Activated CD8-positive, alpha-beta memory T cell treated with anti-CD3 and anti-CD28 coated beads, Interleukin-2, amount 10 ng/mL, durations not matched to agents 7 days and 5 days (primary cell): ENCODE measurements around the gene CADPS. TPM values are rescaled to one million over a fixed set of nuclear protein-coding genes. Genes with fewer than 3 reads are reported as not detected.

Source experiments
- ATAC-seq: fragments of 150-1000 bp; cut with Tn5 transposase; one replicate; pipeline ENCODE4 v1.10.0; 2021; ENCODE audit warnings: moderate library complexity
- CTCF ChIA-PET: fragments of 350-600 bp; sonication (Branson Sonifier 250); formaldehyde crosslinking; loops from one replicate; lab custom pipeline; 2021; ENCODE audit warnings: antibody characterized with exemption; lab: Charles Lee
- DNase-seq: peaks from one replicate; pipeline ENCODE4 v3.0.0-alpha.2; 2020
- H3K27ac Mint-ChIP-seq: one replicate; pipeline ENCODE4 v1.8.0; 2021; ENCODE audit warnings: mild to moderate bottlenecking, mixed read lengths
- H3K27me3 Mint-ChIP-seq: one replicate; pipeline ENCODE4 v1.8.0; 2021; ENCODE audit warnings: mixed read lengths
- H3K36me3 Mint-ChIP-seq: one replicate; pipeline ENCODE4 v1.8.0; 2021; ENCODE audit warnings: mild to moderate bottlenecking, mixed read lengths
- H3K4me1 Mint-ChIP-seq: one replicate; pipeline ENCODE4 v1.8.0; 2021; ENCODE audit warnings: mixed read lengths
- H3K4me3 Mint-ChIP-seq: one replicate; pipeline ENCODE4 v1.8.0; 2021; ENCODE audit warnings: mild to moderate bottlenecking, moderate library complexity, mixed read lengths
- H3K9me3 Mint-ChIP-seq: one replicate; pipeline ENCODE4 v1.8.0; 2022; ENCODE audit warnings: low read depth, mixed read lengths
- total RNA-seq, 2 experiments: library from RNA; stranded (reverse); gene quantifications; one replicate each; pipeline ENCODE4 v1.2.3, GENCODE V29; 2021

CADPS gene
- total RNA-seq, 2 experiments from 2014 or later = not detected

DNA sequence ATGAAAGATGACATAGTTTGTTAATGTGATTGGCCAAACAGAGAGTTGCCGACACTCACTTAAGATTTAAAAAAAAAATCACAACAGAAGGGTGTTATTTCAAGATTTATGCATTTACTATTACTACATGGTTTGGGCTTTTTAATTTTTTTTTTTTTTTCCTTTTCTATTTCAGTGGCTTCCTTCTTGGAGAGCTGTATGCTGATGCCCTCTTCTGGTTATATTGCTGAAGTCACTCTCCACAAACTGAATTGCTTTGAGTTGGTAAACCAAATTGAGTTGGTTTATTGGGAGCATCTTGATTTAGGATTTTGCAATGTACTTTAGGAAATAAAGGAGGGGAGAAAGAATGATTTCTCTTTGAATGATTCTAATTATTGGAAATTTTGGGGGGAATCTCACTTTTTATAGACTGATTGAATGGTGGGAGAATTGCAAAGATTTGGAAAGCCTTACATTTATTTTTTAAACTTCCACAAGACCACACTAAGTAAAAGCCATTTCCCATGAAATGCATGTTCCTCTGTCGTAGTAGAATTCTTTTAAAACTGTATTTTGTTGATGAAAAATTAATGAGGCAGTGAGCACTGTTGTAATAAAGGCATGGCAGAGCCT is 315.3 kb downstream of the CADPS start:
- Mint-ChIP-seq H3K9me3 (no peaks in the 10 kb centered on the region), H3K27me3 (no peaks in the 10 kb centered on the region), H3K4me3 (no peak overlapping the region), H3K27ac (no peak overlapping the region), H3K4me1 (no peaks in the 10 kb centered on the region), H3K36me3 (no peaks in the 10 kb centered on the region)
- CTCF ChIA-PET = no interaction called here
- DNase-seq = no peak
- ATAC-seq = no peak

DNA sequence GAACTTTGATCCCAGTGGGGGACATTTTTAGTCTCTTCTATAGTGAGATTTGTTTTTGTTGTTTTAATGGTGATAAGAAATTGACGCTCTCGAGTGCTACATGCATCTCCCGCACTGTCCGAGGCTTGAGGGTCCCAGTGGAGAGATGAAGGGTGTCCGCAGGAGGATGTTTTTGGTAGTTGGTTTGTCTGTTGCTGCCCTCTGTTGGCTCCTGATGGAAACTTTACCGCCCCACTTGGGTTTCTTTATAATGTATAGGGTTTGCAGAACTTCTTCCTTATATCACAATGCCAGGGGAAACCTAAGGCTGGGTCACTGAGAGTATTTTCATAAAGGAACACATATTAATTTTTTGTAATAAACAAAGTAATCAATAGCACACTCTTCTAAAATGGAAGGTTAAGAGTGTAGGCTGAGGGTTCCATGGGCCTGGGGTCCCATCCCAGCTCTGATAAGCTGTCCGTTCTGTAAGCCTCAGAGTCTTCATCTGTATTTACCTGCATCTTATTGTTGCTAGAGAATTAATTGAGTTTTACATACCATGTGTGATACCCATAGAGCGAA is 316.6 kb downstream of the CADPS start:
- H3K27me3 Mint-ChIP-seq = no peaks in the 10 kb centered on the region
- H3K27ac Mint-ChIP-seq = no peak overlapping the region
- H3K9me3 Mint-ChIP-seq = no peaks in the 10 kb centered on the region
- no peak for ATAC-seq
- H3K4me3 Mint-ChIP-seq = no peak overlapping the region
- CTCF ChIA-PET = no interaction called here
- no peak for DNase-seq
- no peaks in the 10 kb centered on the region for H3K4me1 Mint-ChIP-seq
- H3K36me3 Mint-ChIP-seq = no peaks in the 10 kb centered on the region

DNA sequence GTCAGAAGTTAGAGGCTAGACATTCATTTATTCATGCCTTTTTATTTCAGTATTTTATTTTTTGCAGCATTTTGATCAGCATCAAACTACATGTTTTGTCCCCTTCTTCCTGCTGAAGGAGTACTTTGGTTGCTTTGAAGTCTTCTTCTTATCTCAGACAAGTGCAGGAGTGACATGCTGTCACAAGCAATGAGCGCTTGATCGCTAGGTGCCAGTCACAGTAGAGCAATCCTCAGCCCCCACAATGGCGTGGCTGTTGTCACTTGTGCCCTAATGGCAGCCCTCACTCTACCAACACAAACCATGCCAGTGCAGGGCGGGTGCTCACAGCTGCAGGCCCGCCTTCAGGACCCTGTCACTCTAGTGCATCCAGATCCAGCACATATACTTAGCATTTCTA is 317.2 kb downstream of the CADPS start:
- Mint-ChIP-seq H3K27ac (no peak overlapping the region), H3K4me3 (no peak overlapping the region), H3K9me3 (no peaks in the 10 kb centered on the region), H3K36me3 (no peaks in the 10 kb centered on the region), H3K27me3 (no peaks in the 10 kb centered on the region), H3K4me1 (no peaks in the 10 kb centered on the region)
- no peak for ATAC-seq
- CTCF ChIA-PET = no interaction called here
- no peak for DNase-seq

- Mint-ChIP-seq H3K27ac (no peak overlapping the region), H3K9me3 (no peaks in the 10 kb centered on the region), H3K36me3 (no peaks in the 10 kb centered on the region), H3K4me3 (no peak overlapping the region), H3K27me3 (no peaks in the 10 kb centered on the region), H3K4me1 (no peaks in the 10 kb centered on the region)
- no peak for DNase-seq
- CTCF ChIA-PET = no interaction called here
- ATAC-seq = no peak
These were observed 317.8 kb downstream of the CADPS start for GRCh38 chr3:62557450-62557849.

DNA sequence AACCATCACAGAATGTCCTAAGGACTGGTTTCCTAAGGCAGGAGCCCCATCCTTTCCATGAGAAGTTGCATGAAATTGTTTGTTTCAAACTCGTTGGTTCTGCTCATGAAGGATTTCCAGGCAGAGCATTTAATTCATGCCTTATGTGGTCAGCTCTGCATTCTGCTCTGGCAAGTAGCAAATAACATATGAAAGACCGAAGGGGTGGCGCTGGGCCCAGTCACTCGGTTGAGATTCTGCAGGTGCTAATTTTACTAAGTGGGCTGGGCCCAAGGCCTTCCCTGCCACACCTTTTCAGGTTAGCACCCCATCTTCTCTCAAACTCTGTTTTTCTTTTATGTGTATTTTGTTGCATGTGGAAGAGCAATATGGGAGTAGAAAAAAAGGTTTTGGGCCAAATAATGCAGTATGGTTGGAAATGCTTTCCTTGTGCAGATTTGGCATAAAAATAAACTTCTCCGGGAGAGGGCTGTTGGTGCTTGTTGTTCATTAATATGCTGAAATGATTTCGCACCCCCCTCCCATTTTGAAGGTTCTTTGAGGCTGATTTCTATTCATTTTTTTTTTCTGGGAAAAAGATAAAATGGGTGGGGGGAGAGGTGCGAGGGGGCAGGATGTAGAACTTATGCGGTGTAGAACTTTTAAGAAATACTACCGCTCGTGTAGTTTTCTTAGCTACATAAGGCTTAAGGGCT is 318.9 kb downstream of the CADPS start:
- ATAC-seq (no peak), DNase-seq (no peak)
- Mint-ChIP-seq H3K36me3 (no peaks in the 10 kb centered on the region), H3K27me3 (no peaks in the 10 kb centered on the region), H3K27ac (no peak overlapping the region), H3K4me3 (no peak overlapping the region), H3K9me3 (no peaks in the 10 kb centered on the region), H3K4me1 (no peaks in the 10 kb centered on the region)
- CTCF ChIA-PET = no interaction called here

DNA sequence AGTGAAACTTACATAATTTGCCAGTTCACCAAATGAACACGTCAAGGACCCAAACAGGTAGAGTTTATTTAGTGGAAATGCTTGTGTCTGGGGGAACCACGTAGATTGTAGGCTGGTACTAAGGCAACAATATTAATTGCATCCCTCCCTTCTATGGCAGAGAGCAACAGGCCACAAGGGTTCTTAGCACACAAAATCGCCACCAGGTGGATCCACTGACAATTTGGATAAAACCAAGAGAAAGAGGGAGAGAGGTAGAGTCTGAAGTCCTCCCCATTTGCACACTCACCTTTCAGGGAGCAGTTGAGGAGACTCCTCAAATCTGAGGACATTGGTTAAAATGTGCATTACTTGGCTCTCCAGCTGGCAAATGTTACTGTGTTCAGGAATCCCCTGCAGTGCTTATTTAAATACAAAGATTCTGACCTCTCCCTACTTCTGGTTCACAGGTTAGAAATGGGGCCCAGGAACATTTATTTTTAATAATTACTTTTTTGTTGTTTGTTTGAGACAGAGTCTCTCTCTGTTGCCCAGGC is 320.9 kb downstream of the CADPS start:
- DNase-seq = no peak
- Mint-ChIP-seq H3K27ac (no peak overlapping the region), H3K4me1 (no peaks in the 10 kb centered on the region), H3K27me3 (no peaks in the 10 kb centered on the region), H3K9me3 (no peaks in the 10 kb centered on the region), H3K36me3 (no peaks in the 10 kb centered on the region), H3K4me3 (no peak overlapping the region)
- ATAC-seq = no peak
- CTCF ChIA-PET = interaction anchor here (1.0 kb wide), 1 partner anchor 14 kb away, joined by 3 read pairs; no protein-coding TSS in a partner anchor

DNA sequence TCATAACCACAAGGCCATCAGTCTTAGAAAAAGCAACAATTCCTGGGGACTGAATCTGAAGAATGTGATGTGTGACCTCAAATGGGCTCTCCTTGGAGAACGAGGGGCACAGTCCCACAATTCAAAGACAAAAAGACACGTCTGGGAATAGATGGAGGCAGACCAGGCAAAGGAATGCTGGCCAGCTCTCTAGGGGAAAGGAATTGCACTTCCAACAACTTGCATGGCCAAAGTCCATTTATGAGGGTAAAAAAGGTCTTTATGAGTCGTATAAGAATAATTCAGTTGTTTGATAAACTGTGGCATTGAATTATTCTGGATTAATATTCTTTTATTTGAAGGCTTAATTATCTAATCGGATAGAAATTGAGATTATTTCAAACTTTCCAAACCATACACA is 321.4 kb downstream of the CADPS start:
- no peaks in the 10 kb centered on the region for H3K36me3 Mint-ChIP-seq
- DNase-seq (no peak), ATAC-seq (no peak)
- no peaks in the 10 kb centered on the region for H3K27me3 Mint-ChIP-seq
- H3K9me3 Mint-ChIP-seq = no peaks in the 10 kb centered on the region
- CTCF ChIA-PET = interaction anchor here (1.0 kb wide), 1 partner anchor 14 kb away, joined by 3 read pairs; no protein-coding TSS in a partner anchor
- H3K4me3 Mint-ChIP-seq = no peak overlapping the region
- no peaks in the 10 kb centered on the region for H3K4me1 Mint-ChIP-seq
- H3K27ac Mint-ChIP-seq = no peak overlapping the region

GRCh38 chr3:62551556-62551955 is 323.7 kb downstream of the CADPS start:
- ATAC-seq = no peak
- Mint-ChIP-seq H3K36me3 (no peaks in the 10 kb centered on the region), H3K4me3 (no peak overlapping the region), H3K4me1 (no peaks in the 10 kb centered on the region), H3K27me3 (no peaks in the 10 kb centered on the region), H3K9me3 (no peaks in the 10 kb centered on the region), H3K27ac (no peak overlapping the region)
- CTCF ChIA-PET = no interaction called here
- no peak for DNase-seq

GRCh38 chr3:62550439-62550838 is 324.8 kb downstream of the CADPS start:
- CTCF ChIA-PET = no interaction called here
- no peaks in the 10 kb centered on the region for H3K27me3 Mint-ChIP-seq
- H3K27ac Mint-ChIP-seq = no peak overlapping the region
- H3K4me1 Mint-ChIP-seq = no peaks in the 10 kb centered on the region
- no peaks in the 10 kb centered on the region for H3K36me3 Mint-ChIP-seq
- no peak overlapping the region for H3K4me3 Mint-ChIP-seq
- ATAC-seq (no peak), DNase-seq (no peak)
- H3K9me3 Mint-ChIP-seq = no peaks in the 10 kb centered on the region

DNA sequence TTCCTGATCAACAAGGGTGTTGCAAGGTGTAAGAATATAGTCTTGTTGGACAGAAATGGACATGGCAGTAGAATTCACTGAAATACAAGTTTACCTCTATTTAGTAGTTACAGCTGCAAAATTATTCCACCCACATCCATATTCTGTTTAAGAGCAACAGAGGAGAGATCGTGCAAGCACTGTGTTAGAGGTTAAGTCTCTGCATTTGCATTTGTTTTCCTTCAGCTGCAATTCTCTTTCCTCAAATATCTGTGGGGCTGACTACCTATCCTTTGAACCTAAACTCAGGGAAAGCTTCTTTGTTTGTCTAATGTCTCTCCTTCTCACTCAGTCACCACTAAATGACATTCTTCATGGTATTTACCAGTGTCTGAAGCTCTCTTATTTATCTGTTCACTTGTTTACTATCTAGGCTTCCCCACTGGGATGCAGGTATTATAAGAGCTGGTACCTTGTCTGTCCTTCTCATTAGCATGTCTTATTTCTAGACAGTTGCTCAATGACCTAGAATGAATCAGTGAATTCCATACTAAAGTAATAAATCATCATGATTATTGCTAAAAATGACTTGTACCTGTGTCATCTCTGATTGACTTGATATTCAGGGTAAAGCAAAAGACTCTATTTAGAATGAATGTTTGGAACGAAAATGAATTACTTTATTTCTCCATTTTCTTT is 326.5 kb downstream of the CADPS start:
- no peaks in the 10 kb centered on the region for H3K9me3 Mint-ChIP-seq
- H3K27me3 Mint-ChIP-seq = no peaks in the 10 kb centered on the region
- H3K4me3 Mint-ChIP-seq = no peak overlapping the region
- CTCF ChIA-PET = no interaction called here
- DNase-seq = no peak
- no peaks in the 10 kb centered on the region for H3K4me1 Mint-ChIP-seq
- no peak overlapping the region for H3K27ac Mint-ChIP-seq
- no peaks in the 10 kb centered on the region for H3K36me3 Mint-ChIP-seq
- ATAC-seq = no peak

- no peak for ATAC-seq
- H3K4me3 Mint-ChIP-seq = no peak overlapping the region
- no peak for DNase-seq
- no peaks in the 10 kb centered on the region for H3K9me3 Mint-ChIP-seq
- H3K27ac Mint-ChIP-seq = no peak overlapping the region
- no peaks in the 10 kb centered on the region for H3K27me3 Mint-ChIP-seq
- CTCF ChIA-PET = no interaction called here
- no peaks in the 10 kb centered on the region for H3K36me3 Mint-ChIP-seq
- H3K4me1 Mint-ChIP-seq = no peaks in the 10 kb centered on the region
These were observed 328.9 kb downstream of the CADPS start for GRCh38 chr3:62546266-62546665.

- Mint-ChIP-seq H3K4me1 (no peaks in the 10 kb centered on the region), H3K9me3 (no peaks in the 10 kb centered on the region), H3K4me3 (no peak overlapping the region), H3K27me3 (no peaks in the 10 kb centered on the region), H3K36me3 (no peaks in the 10 kb centered on the region), H3K27ac (no peak overlapping the region)
- ATAC-seq (no peak), DNase-seq (no peak)
- CTCF ChIA-PET = no interaction called here
These were observed 333.0 kb downstream of the CADPS start for GRCh38 chr3:62542185-62542584.

DNA sequence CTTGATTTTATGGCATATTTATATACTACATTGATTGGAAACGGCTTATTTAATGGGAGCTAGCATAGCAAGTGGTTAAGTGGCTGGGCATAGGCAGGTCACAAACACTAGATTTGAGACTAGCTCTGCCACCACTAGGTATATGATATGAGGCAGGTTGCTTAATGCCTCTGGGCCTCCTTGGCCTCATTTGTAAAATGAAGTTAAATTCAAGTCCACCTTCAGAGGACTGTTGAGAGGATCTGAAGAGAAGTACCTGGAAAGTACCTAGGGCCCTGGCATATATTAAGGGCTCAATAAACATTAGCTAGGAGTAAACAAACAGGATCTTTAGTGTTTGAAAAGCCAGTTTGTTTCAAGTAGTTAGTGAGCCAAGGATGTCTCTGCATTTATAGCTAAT is 335.5 kb downstream of the CADPS start:
- ATAC-seq (no peak), DNase-seq (no peak)
- Mint-ChIP-seq H3K4me1 (no peaks in the 10 kb centered on the region), H3K9me3 (no peaks in the 10 kb centered on the region), H3K36me3 (no peaks in the 10 kb centered on the region), H3K4me3 (no peak overlapping the region), H3K27me3 (no peaks in the 10 kb centered on the region), H3K27ac (no peak overlapping the region)
- CTCF ChIA-PET = no interaction called here
